ENCODE results near the gene NSG1.

DNA sequence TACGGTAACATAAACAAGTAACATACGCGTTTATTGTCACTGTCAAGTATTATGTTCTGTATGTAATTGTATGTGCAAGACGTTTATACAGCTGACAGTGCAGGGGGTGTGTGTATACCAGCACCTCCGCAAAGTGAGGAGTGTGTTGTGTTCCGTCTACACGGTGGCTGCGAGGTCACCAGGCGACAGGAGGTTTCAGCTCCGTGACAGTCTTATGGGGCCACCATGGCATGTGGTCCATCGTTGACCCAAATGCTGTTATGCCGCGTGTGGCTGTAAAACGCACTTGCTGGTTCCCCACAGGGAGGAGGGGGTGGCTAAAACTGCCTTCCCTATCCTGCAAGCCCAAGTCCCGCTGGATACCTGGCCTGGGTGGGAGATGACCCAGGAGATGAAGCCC, 25.0 kb downstream of the NSG1 start:
- TF ChIP-seq CTCF (IDR thresholded peaks at IDR 0.05) (no peak), EZH2 (IDR thresholded peaks at IDR 0.05) (no peak)
